HEK293 (cell line): ENCODE measurements around the gene MN1.

Experiments used
- CTCF ChIA-PET: fragments of 350-600 bp; formaldehyde crosslinking; extraction: SDS; loops from one replicate; lab custom pipeline; 2021; ENCODE audit warnings: antibody characterized with exemption; lab: Yijun Ruan, JAX
- POLR2A ChIA-PET: fragments of 300-600 bp; formaldehyde crosslinking; extraction: SDS; loops from one replicate; lab custom pipeline; 2020; ENCODE audit warnings: antibody characterized with exemption, inconsistent platforms; lab: Yijun Ruan, JAX
- H3K27ac ChIP-seq: fragments of 200-500 bp; sonication (Bioruptor generic); 2 replicates; pipeline ENCODE4 v1.5.1; 2014; ENCODE audit warnings: low read depth, low read length, control low read depth, inconsistent platforms; ENCODE audit errors: extremely low read depth
- H3K36me3 ChIP-seq, 2 experiments: fragments of 200-500 bp in 1 of 2; sonication (Bioruptor generic) in 1 of 2; 1 replicate in 1 of 2; 2 replicates in 1 of 2; pipeline ENCODE4 v1.5.1; 2014 to 2017; ENCODE audit warnings: inconsistent platforms in 2 of 2, low read length in 2 of 2; ENCODE audit not compliant: control insufficient read depth in 2 of 2, insufficient read depth in 1 of 2
- H3K4me1 ChIP-seq: fragments of 200-500 bp; sonication (Bioruptor generic); 2 replicates; pipeline ENCODE4 v1.5.1; 2014; ENCODE audit warnings: mild to moderate bottlenecking, low read length, inconsistent platforms; ENCODE audit not compliant: control insufficient read depth, insufficient read depth
- H3K4me3 ChIP-seq: 2 replicates; pipeline ENCODE4 v1.5.1; 2011; ENCODE audit warnings: low read depth, mild to moderate bottlenecking, control low read depth, low read length, moderate library complexity
- H3K9me3 ChIP-seq: fragments of 200-500 bp; sonication (Bioruptor generic); 2 replicates; pipeline ENCODE4 v1.5.1; 2014; ENCODE audit warnings: low read depth, low read length, inconsistent platforms; ENCODE audit not compliant: control insufficient read depth, insufficient read depth
- FEZF1 ChIP-seq: fragments of 450-650 bp; formaldehyde crosslinking; IDR thresholded peaks from 2 replicates; pipeline ENCODE4 v1.5.1; 2016; ENCODE audit warnings: missing biosample characterization, missing genetic modification characterization
- MYNN ChIP-seq: fragments of 450-650 bp; formaldehyde crosslinking; IDR thresholded peaks from 2 replicates; pipeline ENCODE4 v1.5.1; 2016; ENCODE audit warnings: missing biosample characterization, missing genetic modification characterization, borderline replicate concordance
- OSR2 ChIP-seq: fragments of 450-650 bp; formaldehyde crosslinking; IDR thresholded peaks from 2 replicates; pipeline ENCODE4 v1.5.1; 2016; ENCODE audit warnings: missing biosample characterization, missing genetic modification characterization
- PRDM1 ChIP-seq: fragments of 450-650 bp; formaldehyde crosslinking; IDR thresholded peaks from 2 replicates; pipeline ENCODE4; 2016; ENCODE audit warnings: missing biosample characterization, missing genetic modification characterization
- SP3 ChIP-seq: fragments of 450-650 bp; formaldehyde crosslinking; IDR thresholded peaks from 2 replicates; pipeline ENCODE4 v1.5.1; 2016; ENCODE audit warnings: missing biosample characterization, missing genetic modification characterization
- ZNF140 ChIP-seq: fragments of 450-650 bp; formaldehyde crosslinking; IDR thresholded peaks from 2 replicates; pipeline ENCODE4 v1.5.1; 2016; ENCODE audit warnings: missing biosample characterization, missing genetic modification characterization
- ZNF146 ChIP-seq: fragments of 450-650 bp; formaldehyde crosslinking; IDR thresholded peaks from 2 replicates; pipeline ENCODE4 v1.5.1; 2016; ENCODE audit warnings: missing biosample characterization, missing genetic modification characterization
- ZNF350 ChIP-seq: fragments of 450-650 bp; formaldehyde crosslinking; IDR thresholded peaks from 2 replicates; pipeline ENCODE4 v1.5.0; 2017; ENCODE audit warnings: missing biosample characterization, mild to moderate bottlenecking, missing genetic modification characterization
- ZNF354C ChIP-seq: fragments of 450-650 bp; formaldehyde crosslinking; IDR thresholded peaks from 2 replicates; pipeline ENCODE4 v1.5.1; 2016; ENCODE audit warnings: missing biosample characterization, missing genetic modification characterization, low read depth, borderline replicate concordance
- ZNF530 ChIP-seq: fragments of 450-650 bp; formaldehyde crosslinking; IDR thresholded peaks from 2 replicates; pipeline ENCODE4 v1.5.1; 2016; ENCODE audit warnings: low read depth, missing biosample characterization, missing genetic modification characterization
- ZNF585B ChIP-seq: fragments of 450-650 bp; formaldehyde crosslinking; IDR thresholded peaks from 2 replicates; pipeline ENCODE4 v1.5.1; 2016; ENCODE audit warnings: missing biosample characterization, missing genetic modification characterization
- ZNF747 ChIP-seq: fragments of 450-650 bp; formaldehyde crosslinking; IDR thresholded peaks from 2 replicates; pipeline ENCODE4 v1.5.1; 2016; ENCODE audit warnings: missing biosample characterization, missing genetic modification characterization
- ZNF791 ChIP-seq: fragments of 450-650 bp; formaldehyde crosslinking; IDR thresholded peaks from 2 replicates; pipeline ENCODE4 v1.5.1; 2016; ENCODE audit warnings: missing biosample characterization, missing genetic modification characterization
- TF ChIP-seq, protein P1 (sequence below): fragments of 450-650 bp; formaldehyde crosslinking; conservative IDR thresholded peaks from 2 replicates; pipeline ENCODE4 v1.5.1; 2016; ENCODE audit warnings: low read depth, missing biosample characterization, missing genetic modification characterization
- TF ChIP-seq, protein P2 (sequence below): fragments of 450-650 bp; IDR thresholded peaks from 2 replicates; pipeline ENCODE4 v1.5.1; 2018; ENCODE audit warnings: missing biosample characterization, mild to moderate bottlenecking, missing genetic modification characterization
- TF ChIP-seq, protein P3 (sequence below): fragments of 450-650 bp; formaldehyde crosslinking; IDR thresholded peaks from 2 replicates; pipeline ENCODE4 v1.5.1; 2016; ENCODE audit warnings: missing biosample characterization, missing genetic modification characterization, low read depth

The MN1 gene

DNA sequence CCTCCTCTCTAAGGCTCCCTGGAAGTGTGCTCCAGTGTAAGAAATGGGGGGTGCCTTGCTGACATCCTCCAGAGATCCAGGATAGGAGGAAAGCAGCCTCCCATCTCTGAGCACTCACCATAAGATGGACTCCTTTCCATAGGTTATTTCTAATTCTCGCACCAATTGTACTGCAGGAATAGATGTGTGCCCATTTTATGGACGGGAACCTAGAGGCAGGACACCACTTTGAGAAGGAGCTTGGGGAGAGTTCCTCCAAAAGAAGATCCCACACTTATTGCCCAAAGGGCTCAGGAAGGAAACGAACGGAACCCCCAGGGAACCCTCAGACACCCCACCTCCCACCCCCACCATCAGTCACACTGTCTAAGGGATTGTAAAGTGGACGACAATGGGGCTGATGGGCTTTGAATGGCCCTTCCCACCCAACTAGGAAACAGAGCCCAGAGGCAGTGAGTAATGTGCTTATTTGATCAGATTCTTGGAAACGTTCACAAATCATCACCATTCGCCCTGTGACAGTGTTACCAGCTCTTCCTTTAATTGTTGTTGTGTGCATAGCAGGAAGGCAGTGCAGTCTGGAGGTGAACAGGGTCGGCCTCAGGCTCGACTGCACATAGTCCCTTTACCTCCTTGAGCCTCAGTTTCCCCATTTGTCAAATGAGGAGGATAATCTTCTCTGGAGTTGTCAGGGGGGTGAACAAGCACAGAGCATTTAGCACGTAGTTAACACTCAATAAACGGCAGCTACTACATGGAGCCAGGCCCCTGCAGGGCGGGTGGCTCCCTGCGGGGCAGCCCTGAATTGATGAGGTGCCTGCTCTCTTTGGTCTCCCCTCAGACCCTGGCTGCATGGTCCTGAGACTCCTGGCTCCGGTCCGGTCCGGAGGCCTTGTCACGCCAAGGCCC is 8.4 kb upstream of the MN1 start:
- POLR2A ChIA-PET = no interaction called here
- CTCF ChIA-PET = interaction anchor here (0.6 to 1.3 kb wide), 2 partner anchors 199 to 1034 kb away, joined by 3 read pairs; no protein-coding TSS in a partner anchor
- H3K4me1 ChIP-seq = no peaks in the 10 kb centered on the region
- no peaks in the 10 kb centered on the region for H3K9me3 ChIP-seq
- H3K27ac ChIP-seq = no peak overlapping the region
- no peaks in the 10 kb centered on the region for H3K36me3 ChIP-seq
- TF ChIP-seq OSR2 (tag by site-specific recombination) (peak; percentile 36; the same call in 1 of the 2 replicates), ZNF585B (tag by site-specific recombination) (no peak)
- no peak overlapping the region for H3K4me3 ChIP-seq

DNA sequence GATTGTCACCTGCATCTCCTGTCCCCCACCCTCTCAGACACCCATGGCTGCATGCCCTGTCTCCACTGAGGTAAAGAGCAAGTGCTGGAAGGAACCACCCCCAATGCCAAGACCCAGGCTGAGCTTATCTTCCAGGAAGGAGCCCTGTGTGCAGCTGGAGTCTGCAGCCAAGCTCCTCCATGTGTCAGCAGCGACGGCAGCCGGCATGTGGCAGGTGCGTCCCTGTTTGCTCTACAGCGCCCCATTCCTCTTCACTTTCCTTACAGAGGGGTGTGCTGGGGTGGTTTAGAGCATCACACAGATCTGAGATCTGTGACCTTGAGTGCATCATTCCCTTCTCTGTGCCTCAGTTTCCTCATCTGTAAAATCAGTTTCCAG is 7.7 kb upstream of the MN1 start:
- Histone ChIP-seq H3K36me3 (no peaks in the 10 kb centered on the region), H3K4me1 (no peaks in the 10 kb centered on the region), H3K4me3 (no peak overlapping the region), H3K27ac (no peak overlapping the region), H3K9me3 (no peaks in the 10 kb centered on the region)
- ChIA-PET POLR2A (no interaction called here), CTCF (interaction anchor here (1.3 kb wide), 1 partner anchor 200 kb away, joined by 3 read pairs; no protein-coding TSS in a partner anchor)
- TF ChIP-seq MYNN (tag by site-specific recombination) (no peak), ZNF747 (no peak), ZNF350 (tag by site-specific recombination) (no peak), PRDM1 (tag by site-specific recombination) (no peak), ZNF530 (no peak), SP3 (no peak), ZNF140 (tag by site-specific recombination) (no peak), ZNF354C (tag by site-specific recombination) (no peak), FEZF1 (tag by site-specific recombination) (no peak)
- TF ChIP-seq, protein P1, sequence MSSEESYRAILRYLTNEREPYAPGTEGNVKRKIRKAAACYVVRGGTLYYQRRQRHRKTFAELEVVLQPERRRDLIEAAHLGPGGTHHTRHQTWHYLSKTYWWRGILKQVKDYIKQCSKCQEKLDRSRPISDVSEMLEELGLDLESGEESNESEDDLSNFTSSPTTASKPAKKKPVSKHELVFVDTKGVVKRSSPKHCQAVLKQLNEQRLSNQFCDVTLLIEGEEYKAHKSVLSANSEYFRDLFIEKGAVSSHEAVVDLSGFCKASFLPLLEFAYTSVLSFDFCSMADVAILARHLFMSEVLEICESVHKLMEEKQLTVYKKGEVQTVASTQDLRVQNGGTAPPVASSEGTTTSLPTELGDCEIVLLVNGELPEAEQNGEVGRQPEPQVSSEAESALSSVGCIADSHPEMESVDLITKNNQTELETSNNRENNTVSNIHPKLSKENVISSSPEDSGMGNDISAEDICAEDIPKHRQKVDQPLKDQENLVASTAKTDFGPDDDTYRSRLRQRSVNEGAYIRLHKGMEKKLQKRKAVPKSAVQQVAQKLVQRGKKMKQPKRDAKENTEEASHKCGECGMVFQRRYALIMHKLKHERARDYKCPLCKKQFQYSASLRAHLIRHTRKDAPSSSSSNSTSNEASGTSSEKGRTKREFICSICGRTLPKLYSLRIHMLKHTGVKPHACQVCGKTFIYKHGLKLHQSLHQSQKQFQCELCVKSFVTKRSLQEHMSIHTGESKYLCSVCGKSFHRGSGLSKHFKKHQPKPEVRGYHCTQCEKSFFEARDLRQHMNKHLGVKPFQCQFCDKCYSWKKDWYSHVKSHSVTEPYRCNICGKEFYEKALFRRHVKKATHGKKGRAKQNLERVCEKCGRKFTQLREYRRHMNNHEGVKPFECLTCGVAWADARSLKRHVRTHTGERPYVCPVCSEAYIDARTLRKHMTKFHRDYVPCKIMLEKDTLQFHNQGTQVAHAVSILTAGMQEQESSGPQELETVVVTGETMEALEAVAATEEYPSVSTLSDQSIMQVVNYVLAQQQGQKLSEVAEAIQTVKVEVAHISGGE (tag by site-specific recombination) = no peak

DNA sequence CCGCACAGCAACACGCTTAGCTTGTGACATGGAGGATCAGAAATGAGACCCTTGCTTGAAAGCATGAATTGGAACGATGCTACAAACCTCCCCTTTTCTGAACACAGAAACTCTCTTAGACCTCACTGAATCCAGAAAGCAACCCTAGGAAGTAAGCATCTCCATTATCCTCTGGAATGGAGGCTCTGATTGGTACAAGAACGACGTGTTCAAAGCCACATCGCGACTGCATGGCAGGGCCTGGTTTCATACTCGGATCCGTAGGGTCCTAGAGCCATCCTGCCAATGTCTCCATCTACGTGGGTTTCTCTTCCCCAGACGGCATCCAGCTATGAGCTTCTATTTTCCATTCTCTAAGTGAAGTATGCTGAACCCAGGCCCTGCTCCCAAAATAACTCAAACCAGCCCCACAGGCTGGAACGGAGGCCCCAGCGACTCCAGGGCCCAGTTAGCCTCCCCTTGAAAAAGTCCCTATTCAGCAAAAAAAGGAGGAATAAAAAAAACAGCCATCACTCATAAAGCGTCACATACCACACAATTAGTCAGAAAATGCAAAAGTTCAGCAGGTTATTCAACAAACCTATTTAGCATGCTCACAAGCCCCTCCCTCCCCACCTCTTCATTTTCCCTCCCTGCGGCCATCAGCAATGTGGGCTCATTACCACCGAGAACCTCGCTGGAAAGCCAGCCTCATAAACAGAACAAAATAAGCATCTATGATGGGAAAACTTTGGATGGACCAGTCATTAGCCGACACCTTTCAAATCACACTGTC is 7.1 kb upstream of the MN1 start:
- TF ChIP-seq ZNF791 (tag by site-specific recombination) (no peak), ZNF146 (no peak), ZNF140 (tag by site-specific recombination) (no peak)
- TF ChIP-seq, protein P2, sequence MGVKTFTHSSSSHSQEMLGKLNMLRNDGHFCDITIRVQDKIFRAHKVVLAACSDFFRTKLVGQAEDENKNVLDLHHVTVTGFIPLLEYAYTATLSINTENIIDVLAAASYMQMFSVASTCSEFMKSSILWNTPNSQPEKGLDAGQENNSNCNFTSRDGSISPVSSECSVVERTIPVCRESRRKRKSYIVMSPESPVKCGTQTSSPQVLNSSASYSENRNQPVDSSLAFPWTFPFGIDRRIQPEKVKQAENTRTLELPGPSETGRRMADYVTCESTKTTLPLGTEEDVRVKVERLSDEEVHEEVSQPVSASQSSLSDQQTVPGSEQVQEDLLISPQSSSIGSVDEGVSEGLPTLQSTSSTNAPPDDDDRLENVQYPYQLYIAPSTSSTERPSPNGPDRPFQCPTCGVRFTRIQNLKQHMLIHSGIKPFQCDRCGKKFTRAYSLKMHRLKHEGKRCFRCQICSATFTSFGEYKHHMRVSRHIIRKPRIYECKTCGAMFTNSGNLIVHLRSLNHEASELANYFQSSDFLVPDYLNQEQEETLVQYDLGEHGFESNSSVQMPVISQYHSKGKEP (tag by site-specific recombination) = no peak
- TF ChIP-seq, protein P3, sequence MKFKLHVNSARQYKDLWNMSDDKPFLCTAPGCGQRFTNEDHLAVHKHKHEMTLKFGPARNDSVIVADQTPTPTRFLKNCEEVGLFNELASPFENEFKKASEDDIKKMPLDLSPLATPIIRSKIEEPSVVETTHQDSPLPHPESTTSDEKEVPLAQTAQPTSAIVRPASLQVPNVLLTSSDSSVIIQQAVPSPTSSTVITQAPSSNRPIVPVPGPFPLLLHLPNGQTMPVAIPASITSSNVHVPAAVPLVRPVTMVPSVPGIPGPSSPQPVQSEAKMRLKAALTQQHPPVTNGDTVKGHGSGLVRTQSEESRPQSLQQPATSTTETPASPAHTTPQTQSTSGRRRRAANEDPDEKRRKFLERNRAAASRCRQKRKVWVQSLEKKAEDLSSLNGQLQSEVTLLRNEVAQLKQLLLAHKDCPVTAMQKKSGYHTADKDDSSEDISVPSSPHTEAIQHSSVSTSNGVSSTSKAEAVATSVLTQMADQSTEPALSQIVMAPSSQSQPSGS = no peak
- ChIA-PET POLR2A (no interaction called here), CTCF (interaction anchor here (1.0 to 1.3 kb wide), 2 partner anchors 201 to 261 kb away, joined by 3 read pairs; no protein-coding TSS in a partner anchor)
- H3K27ac ChIP-seq = no peak overlapping the region
- H3K9me3 ChIP-seq = no peaks in the 10 kb centered on the region
- H3K4me3 ChIP-seq = no peak overlapping the region
- H3K36me3 ChIP-seq = no peaks in the 10 kb centered on the region
- no peaks in the 10 kb centered on the region for H3K4me1 ChIP-seq
